GM12878 (cell line): ENCODE data around the gene ANGEL2. TPM values are rescaled to one million over a fixed set of nuclear protein-coding genes. Genes with fewer than 3 reads are reported as not detected.
A peak's percentile ranks its signal among the peaks of the same experiment; 100 is the strongest.

Experiments used
- CBFB ChIP-seq: IDR thresholded peaks from 2 replicates; pipeline ENCODE4 v1.6.1; 2016; ENCODE audit warnings: antibody characterized with exemption, low read depth
- CREB1 ChIP-seq: IDR thresholded peaks from 2 replicates; pipeline ENCODE4 v1.6.1; 2012; ENCODE audit warnings: low read depth, mild to moderate bottlenecking, inconsistent platforms
- CREM ChIP-seq: IDR thresholded peaks from 2 replicates; pipeline ENCODE4 v1.6.1; 2014; ENCODE audit warnings: antibody characterized with exemption, low read depth
- EP300 ChIP-seq, 2 experiments: fragments of 150-350 bp in 1 of 2; IDR thresholded peaks; 2 replicates each; pipeline ENCODE4 v1.6.1; 2011 to 2012; ENCODE audit warnings: low read depth in 2 of 2, low read length in 2 of 2, borderline replicate concordance in 1 of 2, improper control_type of control experiment in 1 of 2, inconsistent platforms in 1 of 2; ENCODE audit not compliant: control insufficient read depth in 1 of 2
- GABPA ChIP-seq: IDR thresholded peaks from 2 replicates; pipeline ENCODE4 v1.6.1; 2014; ENCODE audit warnings: antibody characterized with exemption, low read depth, mild to moderate bottlenecking, inconsistent platforms
- KAT2A ChIP-seq: conservative IDR thresholded peaks from 2 replicates; pipeline ENCODE4 v1.6.1; 2011; ENCODE audit warnings: low read depth, low read length; ENCODE audit not compliant: control insufficient read depth
- MEF2B ChIP-seq: fragments of 450-650 bp; IDR thresholded peaks from 2 replicates; pipeline ENCODE4 v1.6.1; 2018; ENCODE audit warnings: mild to moderate bottlenecking, moderate library complexity; ENCODE audit not compliant: partially characterized antibody, poor library complexity, severe bottlenecking
- MXI1 ChIP-seq: fragments of 150-350 bp; IDR thresholded peaks from 2 replicates; pipeline ENCODE4 v1.6.1; 2011; ENCODE audit warnings: low read depth, mild to moderate bottlenecking, inconsistent platforms, low read length, improper control_type of control experiment
- NFIC ChIP-seq: IDR thresholded peaks from 2 replicates; pipeline ENCODE4 v1.6.1; 2012; ENCODE audit warnings: low read depth, mild to moderate bottlenecking, inconsistent platforms, low read length, moderate library complexity
- POLR2AphosphoS2 ChIP-seq: IDR thresholded peaks from 2 replicates; pipeline ENCODE4 v1.6.1; 2011; ENCODE audit warnings: low read depth, mild to moderate bottlenecking, low read length, improper control_type of control experiment, moderate library complexity
- SPI1 ChIP-seq: IDR thresholded peaks from 2 replicates; pipeline ENCODE4 v1.6.1; 2011; ENCODE audit warnings: low read depth, mild to moderate bottlenecking, low read length, moderate library complexity, borderline replicate concordance; ENCODE audit not compliant: insufficient read depth
- SREBF2 ChIP-seq: IDR thresholded peaks from 2 replicates; pipeline ENCODE4 v1.6.1; 2012; ENCODE audit warnings: mild to moderate bottlenecking, low read length
- ZBED1 ChIP-seq: IDR thresholded peaks from 2 replicates; pipeline ENCODE4 v1.6.1; 2016; ENCODE audit warnings: borderline replicate concordance
- ZNF384 ChIP-seq: IDR thresholded peaks from 2 replicates; pipeline ENCODE4 v1.6.1; 2012; ENCODE audit warnings: low read depth, mild to moderate bottlenecking, low read length, improper control_type of control experiment, borderline replicate concordance
- ZSCAN29 ChIP-seq: fragments of 450-650 bp; IDR thresholded peaks from 2 replicates; pipeline ENCODE4 v1.6.1; 2017; ENCODE audit warnings: mild to moderate bottlenecking, moderate library complexity
- polyA plus RNA-seq, 11 experiments: library from polyadenylated mRNA; depleted of rRNA in 4 of 11; unstranded in 6 of 11; stranded (reverse) in 5 of 11; fragments of >200 nt; fragmentation: Nextera tagmentation in 4 of 11; fragmentation: Illumina TruSeq in 1 of 11; extraction: Ambion mirVana in 4 of 11; extraction: Trizol in 1 of 11; gene quantifications; 1 replicate in 1 of 11; 2 replicates in 10 of 11; pipeline versions ENCODE4 v1.2.1 to v1.2.3, GENCODE V29; 2011 to 2016; ENCODE audit warnings: inconsistent platforms in 2 of 11, missing spikeins in 2 of 11, low read depth in 1 of 11
- total RNA-seq, 4 experiments: library from RNA; depleted of rRNA in 3 of 4; stranded (reverse); fragments of >200 nt in 3 of 4; fragmentation: Illumina TruSeq in 1 of 4; extraction: Trizol in 1 of 4; gene quantifications; 2 replicates each; pipeline versions ENCODE4 v1.2.1 to v1.2.3, GENCODE V29; 2013 to 2021
- TF ChIP-seq, protein P1 (sequence below): fragments of 450-650 bp; IDR thresholded peaks from 2 replicates; pipeline ENCODE4 v1.6.1; 2016; ENCODE audit warnings: mild to moderate bottlenecking, moderate library complexity, borderline replicate concordance
- TF ChIP-seq, protein P2 (sequence below): IDR thresholded peaks from 2 replicates; pipeline ENCODE4 v1.6.1; 2012; ENCODE audit warnings: low read length, inconsistent platforms
- TF ChIP-seq, protein P3 (sequence below): fragments of 450-650 bp; IDR thresholded peaks from 2 replicates; pipeline ENCODE4 v1.6.1; 2017; ENCODE audit warnings: borderline replicate concordance
- TF ChIP-seq, protein P4 (sequence below): fragments of 450-650 bp; IDR thresholded peaks from 2 replicates; pipeline ENCODE4 v1.6.1; 2017; ENCODE audit warnings: mild to moderate bottlenecking, moderate library complexity

Gene ANGEL2
- total and polyA plus RNA-seq, 10 of the 15 experiments (the other 5 are each of a cell fraction or from before 2014, with no cell fraction given): 6.3 to 53.9 (median 30.7) TPM

DNA sequence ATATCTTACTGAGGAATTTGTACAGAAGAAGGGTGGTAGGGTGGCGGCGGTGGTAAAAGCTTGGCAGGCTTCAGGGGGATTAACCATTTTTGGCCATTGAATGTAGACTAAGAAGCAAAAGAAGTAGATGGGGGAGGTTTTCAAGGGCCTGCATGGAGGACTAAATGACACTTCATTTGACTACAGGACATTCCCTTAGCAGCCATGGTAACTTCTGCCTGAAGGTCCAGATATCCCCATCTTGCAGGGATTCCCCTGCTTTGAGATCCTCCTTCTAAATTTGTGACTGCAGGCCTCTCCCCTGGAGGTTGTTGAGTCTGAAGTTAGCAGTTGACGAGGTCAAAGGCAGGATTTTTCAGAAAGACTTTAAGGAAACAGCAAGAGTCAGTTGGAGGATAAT lies 60.6 kb downstream of the ANGEL2 start (continued):
- TF ChIP-seq, protein P1, sequence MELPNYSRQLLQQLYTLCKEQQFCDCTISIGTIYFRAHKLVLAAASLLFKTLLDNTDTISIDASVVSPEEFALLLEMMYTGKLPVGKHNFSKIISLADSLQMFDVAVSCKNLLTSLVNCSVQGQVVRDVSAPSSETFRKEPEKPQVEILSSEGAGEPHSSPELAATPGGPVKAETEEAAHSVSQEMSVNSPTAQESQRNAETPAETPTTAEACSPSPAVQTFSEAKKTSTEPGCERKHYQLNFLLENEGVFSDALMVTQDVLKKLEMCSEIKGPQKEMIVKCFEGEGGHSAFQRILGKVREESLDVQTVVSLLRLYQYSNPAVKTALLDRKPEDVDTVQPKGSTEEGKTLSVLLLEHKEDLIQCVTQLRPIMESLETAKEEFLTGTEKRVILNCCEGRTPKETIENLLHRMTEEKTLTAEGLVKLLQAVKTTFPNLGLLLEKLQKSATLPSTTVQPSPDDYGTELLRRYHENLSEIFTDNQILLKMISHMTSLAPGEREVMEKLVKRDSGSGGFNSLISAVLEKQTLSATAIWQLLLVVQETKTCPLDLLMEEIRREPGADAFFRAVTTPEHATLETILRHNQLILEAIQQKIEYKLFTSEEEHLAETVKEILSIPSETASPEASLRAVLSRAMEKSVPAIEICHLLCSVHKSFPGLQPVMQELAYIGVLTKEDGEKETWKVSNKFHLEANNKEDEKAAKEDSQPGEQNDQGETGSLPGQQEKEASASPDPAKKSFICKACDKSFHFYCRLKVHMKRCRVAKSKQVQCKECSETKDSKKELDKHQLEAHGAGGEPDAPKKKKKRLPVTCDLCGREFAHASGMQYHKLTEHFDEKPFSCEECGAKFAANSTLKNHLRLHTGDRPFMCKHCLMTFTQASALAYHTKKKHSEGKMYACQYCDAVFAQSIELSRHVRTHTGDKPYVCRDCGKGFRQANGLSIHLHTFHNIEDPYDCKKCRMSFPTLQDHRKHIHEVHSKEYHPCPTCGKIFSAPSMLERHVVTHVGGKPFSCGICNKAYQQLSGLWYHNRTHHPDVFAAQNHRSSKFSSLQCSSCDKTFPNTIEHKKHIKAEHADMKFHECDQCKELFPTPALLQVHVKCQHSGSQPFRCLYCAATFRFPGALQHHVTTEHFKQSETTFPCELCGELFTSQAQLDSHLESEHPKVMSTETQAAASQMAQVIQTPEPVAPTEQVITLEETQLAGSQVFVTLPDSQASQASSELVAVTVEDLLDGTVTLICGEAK: no peak
- TF ChIP-seq, protein P2, sequence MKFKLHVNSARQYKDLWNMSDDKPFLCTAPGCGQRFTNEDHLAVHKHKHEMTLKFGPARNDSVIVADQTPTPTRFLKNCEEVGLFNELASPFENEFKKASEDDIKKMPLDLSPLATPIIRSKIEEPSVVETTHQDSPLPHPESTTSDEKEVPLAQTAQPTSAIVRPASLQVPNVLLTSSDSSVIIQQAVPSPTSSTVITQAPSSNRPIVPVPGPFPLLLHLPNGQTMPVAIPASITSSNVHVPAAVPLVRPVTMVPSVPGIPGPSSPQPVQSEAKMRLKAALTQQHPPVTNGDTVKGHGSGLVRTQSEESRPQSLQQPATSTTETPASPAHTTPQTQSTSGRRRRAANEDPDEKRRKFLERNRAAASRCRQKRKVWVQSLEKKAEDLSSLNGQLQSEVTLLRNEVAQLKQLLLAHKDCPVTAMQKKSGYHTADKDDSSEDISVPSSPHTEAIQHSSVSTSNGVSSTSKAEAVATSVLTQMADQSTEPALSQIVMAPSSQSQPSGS: no peak
- TF ChIP-seq ZBED1: no peak
- TF ChIP-seq EP300 (IDR thresholded peaks at IDR 0.05; ENCODE audit: borderline replicate concordance in 1 of 2, control insufficient read depth in 1 of 2, low read depth in 2 of 2, low read length in 2 of 2): 0 out of 4 replicates have a peak, but pooled peaks of 1 of the 2 experiments have one; percentile 9
- TF ChIP-seq, protein P3, sequence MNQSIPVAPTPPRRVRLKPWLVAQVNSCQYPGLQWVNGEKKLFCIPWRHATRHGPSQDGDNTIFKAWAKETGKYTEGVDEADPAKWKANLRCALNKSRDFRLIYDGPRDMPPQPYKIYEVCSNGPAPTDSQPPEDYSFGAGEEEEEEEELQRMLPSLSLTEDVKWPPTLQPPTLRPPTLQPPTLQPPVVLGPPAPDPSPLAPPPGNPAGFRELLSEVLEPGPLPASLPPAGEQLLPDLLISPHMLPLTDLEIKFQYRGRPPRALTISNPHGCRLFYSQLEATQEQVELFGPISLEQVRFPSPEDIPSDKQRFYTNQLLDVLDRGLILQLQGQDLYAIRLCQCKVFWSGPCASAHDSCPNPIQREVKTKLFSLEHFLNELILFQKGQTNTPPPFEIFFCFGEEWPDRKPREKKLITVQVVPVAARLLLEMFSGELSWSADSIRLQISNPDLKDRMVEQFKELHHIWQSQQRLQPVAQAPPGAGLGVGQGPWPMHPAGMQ: no peak
- TF ChIP-seq MEF2B: no peak
- TF ChIP-seq KAT2A: no peak
- no peak; the same call in 1 of the 2 replicates for TF ChIP-seq MXI1
- no peak for TF ChIP-seq CBFB
- TF ChIP-seq, protein P4, sequence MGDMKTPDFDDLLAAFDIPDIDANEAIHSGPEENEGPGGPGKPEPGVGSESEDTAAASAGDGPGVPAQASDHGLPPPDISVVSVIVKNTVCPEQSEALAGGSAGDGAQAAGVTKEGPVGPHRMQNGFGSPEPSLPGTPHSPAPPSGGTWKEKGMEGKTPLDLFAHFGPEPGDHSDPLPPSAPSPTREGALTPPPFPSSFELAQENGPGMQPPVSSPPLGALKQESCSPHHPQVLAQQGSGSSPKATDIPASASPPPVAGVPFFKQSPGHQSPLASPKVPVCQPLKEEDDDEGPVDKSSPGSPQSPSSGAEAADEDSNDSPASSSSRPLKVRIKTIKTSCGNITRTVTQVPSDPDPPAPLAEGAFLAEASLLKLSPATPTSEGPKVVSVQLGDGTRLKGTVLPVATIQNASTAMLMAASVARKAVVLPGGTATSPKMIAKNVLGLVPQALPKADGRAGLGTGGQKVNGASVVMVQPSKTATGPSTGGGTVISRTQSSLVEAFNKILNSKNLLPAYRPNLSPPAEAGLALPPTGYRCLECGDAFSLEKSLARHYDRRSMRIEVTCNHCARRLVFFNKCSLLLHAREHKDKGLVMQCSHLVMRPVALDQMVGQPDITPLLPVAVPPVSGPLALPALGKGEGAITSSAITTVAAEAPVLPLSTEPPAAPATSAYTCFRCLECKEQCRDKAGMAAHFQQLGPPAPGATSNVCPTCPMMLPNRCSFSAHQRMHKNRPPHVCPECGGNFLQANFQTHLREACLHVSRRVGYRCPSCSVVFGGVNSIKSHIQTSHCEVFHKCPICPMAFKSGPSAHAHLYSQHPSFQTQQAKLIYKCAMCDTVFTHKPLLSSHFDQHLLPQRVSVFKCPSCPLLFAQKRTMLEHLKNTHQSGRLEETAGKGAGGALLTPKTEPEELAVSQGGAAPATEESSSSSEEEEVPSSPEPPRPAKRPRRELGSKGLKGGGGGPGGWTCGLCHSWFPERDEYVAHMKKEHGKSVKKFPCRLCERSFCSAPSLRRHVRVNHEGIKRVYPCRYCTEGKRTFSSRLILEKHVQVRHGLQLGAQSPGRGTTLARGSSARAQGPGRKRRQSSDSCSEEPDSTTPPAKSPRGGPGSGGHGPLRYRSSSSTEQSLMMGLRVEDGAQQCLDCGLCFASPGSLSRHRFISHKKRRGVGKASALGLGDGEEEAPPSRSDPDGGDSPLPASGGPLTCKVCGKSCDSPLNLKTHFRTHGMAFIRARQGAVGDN: peak; percentile 85
- no peak for TF ChIP-seq SREBF2
- TF ChIP-seq NFIC: no peak
- no peak for TF ChIP-seq CREB1
- TF ChIP-seq GABPA: no peak
- TF ChIP-seq SPI1: no peak
- TF ChIP-seq ZNF384: no peak
- TF ChIP-seq ZSCAN29: no peak
- 0 out of 2 replicates have a peak, but pooled peaks have one; percentile 12 for TF ChIP-seq CREM
- TF ChIP-seq POLR2AphosphoS2: 0 out of 2 replicates have a peak, but pooled peaks have one; percentile 35
